HEK293T (cell line): ENCODE results near the gene PP2D1.

Source experiments
- ARNT ChIP-seq: fragments of 450-650 bp; IDR thresholded peaks from 2 replicates; pipeline ENCODE4 v1.6.1; 2017; ENCODE audit warnings: mild to moderate bottlenecking
- FOXA1 ChIP-seq: fragments of 450-650 bp; IDR thresholded peaks from 2 replicates; pipeline ENCODE4 v1.6.1; 2016; ENCODE audit warnings: mild to moderate bottlenecking
- LEF1 ChIP-seq: fragments of 450-650 bp; IDR thresholded peaks from 2 replicates; pipeline ENCODE4 v1.6.1; 2017; ENCODE audit warnings: mild to moderate bottlenecking, borderline replicate concordance
- SUZ12 ChIP-seq: fragments of 450-650 bp; IDR thresholded peaks from 2 replicates; pipeline ENCODE4 v1.6.1; 2016; ENCODE audit warnings: mild to moderate bottlenecking

DNA sequence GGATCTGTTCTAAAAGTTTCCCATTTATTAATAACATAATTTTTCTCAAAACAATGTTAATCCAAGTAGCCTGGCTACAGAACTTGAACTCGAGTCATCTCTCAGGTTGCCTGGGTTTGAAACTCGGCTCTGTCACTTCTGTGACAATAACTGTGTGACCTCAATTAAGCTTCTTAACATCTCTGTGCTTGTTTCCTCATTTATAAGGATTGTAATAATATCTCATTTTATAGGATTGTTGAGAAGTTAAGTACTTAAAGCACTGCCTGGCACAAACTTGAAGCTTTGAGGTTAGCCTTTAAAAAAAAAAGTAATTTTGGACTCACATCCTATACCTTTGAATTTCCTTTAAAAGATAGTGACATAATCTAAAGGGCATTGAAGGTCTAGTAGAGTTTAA lies 61.7 kb downstream of the PP2D1 start:
- no peak for TF ChIP-seq LEF1
- no peak for TF ChIP-seq SUZ12
- no peak for TF ChIP-seq ARNT
- no peak for TF ChIP-seq FOXA1
